H1 (cell line): ENCODE measurements around the gene ZSCAN1. TPM values are rescaled to one million over a fixed set of nuclear protein-coding genes. Genes with fewer than 3 reads are reported as not detected.

Experiments
- CTCF ChIA-PET: fragments of 300-600 bp; sonication (Branson Sonifier 250); formaldehyde crosslinking; loops from one replicate; lab custom pipeline; 2021; ENCODE audit not compliant: partially characterized antibody; lab: Charles Lee
- POLR2A ChIA-PET: fragments of 300-600 bp; sonication (Branson Sonifier 250); formaldehyde crosslinking; loops from one replicate; lab custom pipeline; 2021; ENCODE audit warnings: inconsistent platforms; ENCODE audit not compliant: partially characterized antibody; lab: Charles Lee
- DNase-seq, 2 experiments: peaks; one replicate each; pipeline versions ENCODE4 v3.0.0 to v3.0.0-alpha.2; 2010 to 2022; ENCODE audit warnings: low spot score in 2 of 2, low read depth in 1 of 2, mixed read lengths in 1 of 2
- FAIRE-seq: peaks from 2 replicates; lab custom pipeline; 2011; peaks lifted over from hg19 to GRCh38; lab: Jason Lieb, UNC
- H2AFZ ChIP-seq: 2 replicates; pipeline ENCODE4 v1.8.1; 2012; ENCODE audit warnings: low read length, inconsistent platforms
- H2AK5ac ChIP-seq: 2 replicates; pipeline ENCODE4 v1.6.1; 2013; ENCODE audit warnings: low read depth, low read length
- H2BK120ac ChIP-seq: replicated peaks from 2 replicates; pipeline ENCODE3; 2013; ENCODE audit warnings: low read depth, low read length, inconsistent platforms
- H2BK12ac ChIP-seq: 2 replicates; pipeline ENCODE4 v1.6.1; 2013; ENCODE audit warnings: low read depth, low read length
- H2BK15ac ChIP-seq: 2 replicates; pipeline ENCODE4 v1.6.1; 2013; ENCODE audit warnings: low read length
- H2BK20ac ChIP-seq: 2 replicates; pipeline ENCODE4 v1.6.1; 2013; ENCODE audit warnings: low read length
- H2BK5ac ChIP-seq: 2 replicates; pipeline ENCODE4 v1.6.1; 2013; ENCODE audit warnings: low read depth, low read length
- H3K14ac ChIP-seq: 2 replicates; pipeline ENCODE4 v1.6.1; 2013; ENCODE audit warnings: inconsistent platforms; ENCODE audit not compliant: insufficient read length
- H3K18ac ChIP-seq: 2 replicates; pipeline ENCODE4 v1.6.1; 2013; ENCODE audit warnings: low read length; ENCODE audit errors: extremely low read depth
- H3K23ac ChIP-seq: 2 replicates; pipeline ENCODE4 v1.6.1; 2013; ENCODE audit warnings: inconsistent platforms; ENCODE audit not compliant: insufficient read length
- H3K23me2 ChIP-seq: 2 replicates; pipeline ENCODE4 v1.6.1; 2013; ENCODE audit warnings: low read depth, low read length
- H3K27ac ChIP-seq: 2 replicates; pipeline ENCODE4 v1.6.1; 2011; ENCODE audit warnings: low read depth, low read length, inconsistent platforms
- H3K27me3 ChIP-seq, 4 experiments: replicated peaks in 1 of 4; 1 replicate in 1 of 4; 2 replicates in 3 of 4; pipeline versions ENCODE4 v1.6.1 to v1.8.1; 2011 to 2013; ENCODE audit warnings: low read length in 3 of 4, mild to moderate bottlenecking in 3 of 4, inconsistent platforms in 2 of 4, mixed read lengths in 2 of 4, moderate library complexity in 1 of 4; ENCODE audit not compliant: control insufficient read depth in 3 of 4, insufficient read depth in 3 of 4; ENCODE audit errors: extremely low read depth in 1 of 4
- H3K36me3 ChIP-seq, 4 experiments: 2 replicates each; pipeline versions ENCODE4 v1.6.1 to v1.8.1; 2011 to 2013; ENCODE audit warnings: mild to moderate bottlenecking in 4 of 4, low read length in 3 of 4, moderate library complexity in 2 of 4, control low read depth in 1 of 4, inconsistent platforms in 1 of 4; ENCODE audit not compliant: insufficient read depth in 4 of 4, control insufficient read depth in 2 of 4
- H3K4ac ChIP-seq: replicated peaks from 2 replicates; pipeline ENCODE3; 2013; ENCODE audit warnings: low read length, low read depth, mixed read lengths, inconsistent platforms; ENCODE audit not compliant: insufficient read length
- H3K4me1 ChIP-seq, 4 experiments: replicated peaks in 1 of 4; 1 replicate in 1 of 4; 2 replicates in 3 of 4; pipeline versions ENCODE4 v1.6.1 to v1.8.1; 2011 to 2013; ENCODE audit warnings: low read length in 3 of 4, inconsistent platforms in 2 of 4, mixed read lengths in 1 of 4; ENCODE audit not compliant: insufficient read depth in 4 of 4, control insufficient read depth in 3 of 4
- H3K4me2 ChIP-seq, 2 experiments: 2 replicates each; pipeline versions ENCODE4 v1.6.1 to v1.8.1; 2011 to 2013; ENCODE audit warnings: low read depth in 2 of 2, low read length in 2 of 2, control low read depth in 1 of 2, inconsistent platforms in 1 of 2, mild to moderate bottlenecking in 1 of 2; ENCODE audit not compliant: insufficient read depth in 1 of 2
- H3K4me3 ChIP-seq, 4 experiments: fragments of 200-600, 300-600 bp in 1 of 4; sonication (generic), shearing (Covaris generic), sonication (Bioruptor Twin) in 1 of 4; 2 replicates each; pipeline versions ENCODE4 v1.5.1 to v1.8.1; 2011 to 2016; ENCODE audit warnings: low read length in 4 of 4, low read depth in 3 of 4, control low read depth in 2 of 4, inconsistent platforms in 2 of 4, mild to moderate bottlenecking in 2 of 4, mixed read lengths in 1 of 4, moderate library complexity in 1 of 4; ENCODE audit not compliant: insufficient read depth in 2 of 4; ENCODE audit errors: extremely low read depth in 1 of 4
- H3K56ac ChIP-seq: replicated peaks from 2 replicates; pipeline ENCODE3; 2013; ENCODE audit warnings: low read depth, mild to moderate bottlenecking, mixed read lengths, low read length, inconsistent platforms; ENCODE audit not compliant: insufficient read length
- H3K79me1 ChIP-seq: 2 replicates; pipeline ENCODE4 v1.6.1; 2013; ENCODE audit warnings: low read depth, low read length, control low read depth
- H3K79me2 ChIP-seq, 2 experiments: 2 replicates each; pipeline versions ENCODE4 v1.6.1 to v1.8.1; 2012 to 2013; ENCODE audit warnings: low read length in 2 of 2, mild to moderate bottlenecking in 2 of 2, inconsistent platforms in 1 of 2; ENCODE audit not compliant: insufficient read depth in 2 of 2, control insufficient read depth in 1 of 2
- H3K9ac ChIP-seq, 4 experiments: replicated peaks in 1 of 4; 1 replicate in 1 of 4; 2 replicates in 3 of 4; pipeline versions ENCODE4 v1.6.1 to v1.8.1; 2011 to 2013; ENCODE audit warnings: low read depth in 3 of 4, low read length in 3 of 4, control low read depth in 2 of 4, mild to moderate bottlenecking in 2 of 4, moderate library complexity in 2 of 4, inconsistent platforms in 1 of 4; ENCODE audit errors: extremely low read depth in 1 of 4
- H3K9me3 ChIP-seq, 2 experiments: 2 replicates each; pipeline versions ENCODE4 v1.6.1 to v1.8.1; 2012 to 2013; ENCODE audit warnings: mild to moderate bottlenecking in 2 of 2, moderate library complexity in 2 of 2, control low read depth in 1 of 2, inconsistent platforms in 1 of 2, low read depth in 1 of 2, low read length in 1 of 2, mixed read lengths in 1 of 2; ENCODE audit not compliant: insufficient read depth in 2 of 2
- H4K20me1 ChIP-seq, 2 experiments: replicated peaks in 1 of 2; 2 replicates each; pipeline versions ENCODE3 to v1.8.1; 2011 to 2013; ENCODE audit warnings: inconsistent platforms in 2 of 2, low read length in 2 of 2, mild to moderate bottlenecking in 1 of 2; ENCODE audit not compliant: insufficient read depth in 2 of 2, control insufficient read depth in 1 of 2
- H4K5ac ChIP-seq: 2 replicates; pipeline ENCODE4 v1.6.1; 2013; ENCODE audit warnings: low read length, low read depth, mixed read lengths, inconsistent platforms; ENCODE audit not compliant: insufficient read length
- H4K8ac ChIP-seq: 2 replicates; pipeline ENCODE4 v1.8.0; 2013; ENCODE audit warnings: mild to moderate bottlenecking, moderate library complexity, low read length, inconsistent platforms; ENCODE audit not compliant: insufficient read depth; ENCODE audit errors: extremely low read depth
- H4K91ac ChIP-seq: replicated peaks from 2 replicates; pipeline ENCODE3; 2013; ENCODE audit warnings: low read length, mixed read lengths, inconsistent platforms; ENCODE audit not compliant: insufficient read length
- CHD2 ChIP-seq: IDR thresholded peaks from 2 replicates; pipeline ENCODE4 v1.6.1; 2012; ENCODE audit warnings: low read length, improper control_type of control experiment
- CREB1 ChIP-seq: IDR thresholded peaks from 2 replicates; pipeline ENCODE4 v1.6.1; 2012; ENCODE audit warnings: inconsistent platforms
- GTF2F1 ChIP-seq: IDR thresholded peaks from 2 replicates; pipeline ENCODE4 v1.6.1; 2012; ENCODE audit warnings: low read depth, low read length, improper control_type of control experiment, borderline replicate concordance
- HDAC2 ChIP-seq, 2 experiments: fragments of 300-600 bp in 1 of 2; sonication (generic) in 1 of 2; IDR thresholded peaks; 2 replicates each; pipeline ENCODE4 v1.6.1; 2011 to 2012; ENCODE audit warnings: low read depth in 2 of 2, low read length in 2 of 2, mild to moderate bottlenecking in 2 of 2, moderate library complexity in 2 of 2, borderline replicate concordance in 1 of 2, inconsistent platforms in 1 of 2
- NRF1 ChIP-seq: IDR thresholded peaks from 2 replicates; pipeline ENCODE4 v1.6.1; 2011; ENCODE audit warnings: mild to moderate bottlenecking, low read depth, low read length, improper control_type of control experiment
- SIX5 ChIP-seq: IDR thresholded peaks from 2 replicates; pipeline ENCODE4 v1.6.1; 2011; ENCODE audit warnings: mild to moderate bottlenecking, low read depth, low read length
- SRF ChIP-seq: IDR thresholded peaks from 2 replicates; pipeline ENCODE4 v1.6.1; 2011; ENCODE audit warnings: mild to moderate bottlenecking, low read depth, low read length, moderate library complexity
- TAF7 ChIP-seq: optimal IDR thresholded peaks from 2 replicates; pipeline ENCODE3; 2011; ENCODE audit warnings: low read depth, mild to moderate bottlenecking, inconsistent platforms, low read length, moderate library complexity, borderline replicate concordance
- ZNF274 ChIP-seq: IDR thresholded peaks from 2 replicates; pipeline ENCODE4 v1.7.0; 2012; ENCODE audit warnings: low read length, borderline replicate concordance; ENCODE audit errors: extremely low read depth
- WGBS, 2 experiments: shearing (Covaris generic) in 1 of 2; methylation state at CpG; one replicate each; pipeline versions ENCODE4 v1.1.6 to v1.1.7; 2013 to 2015; ENCODE audit warnings: low lambda C conversion rate in 2 of 2, mixed read lengths in 2 of 2, inconsistent platforms in 1 of 2, low coverage in 1 of 2, missing lambda C conversion rate in 1 of 2; ENCODE audit not compliant: insufficient replicate concordance in 2 of 2, insufficient coverage in 1 of 2, insufficient read length in 1 of 2; ENCODE audit errors: extremely low coverage in 1 of 2, missing lambda C conversion rate in 1 of 2; 5-methylcytosine and 5-hydroxymethylcytosine counted together
- polyA plus RNA-seq, 7 experiments: library from polyadenylated mRNA; depleted of rRNA in 3 of 7; stranded (reverse) in 5 of 7; unstranded in 2 of 7; fragments of >200 nt in 5 of 7; fragments of 200-250 nt in 2 of 7; gene quantifications; 1 replicate in 5 of 7; 2 replicates in 1 of 7; 4 replicates in 1 of 7; pipeline versions ENCODE4 v1.2.1 to v1.2.3, GENCODE V29; 2011 to 2013; ENCODE audit warnings: missing spikeins in 2 of 7, mixed read lengths in 2 of 7
- total RNA-seq: library from RNA; stranded (reverse); fragmentation: NEBNext Ultra II Directional; extraction: Animal tissue kit (Norgen Biotek cat#: 25700); gene quantifications from 2 replicates; pipeline ENCODE4 v1.2.1, GENCODE V29; 2021
- TF ChIP-seq, protein P1 (sequence below): IDR thresholded peaks from 2 replicates; pipeline ENCODE4 v1.6.1; 2012; ENCODE audit warnings: low read length, inconsistent platforms

ZSCAN1 gene
- total and polyA plus RNA-seq, 2 of the 8 experiments (the other 6 are each of a cell fraction or from before 2014, with no cell fraction given) = 1.2 to 4.3 TPM

DNA sequence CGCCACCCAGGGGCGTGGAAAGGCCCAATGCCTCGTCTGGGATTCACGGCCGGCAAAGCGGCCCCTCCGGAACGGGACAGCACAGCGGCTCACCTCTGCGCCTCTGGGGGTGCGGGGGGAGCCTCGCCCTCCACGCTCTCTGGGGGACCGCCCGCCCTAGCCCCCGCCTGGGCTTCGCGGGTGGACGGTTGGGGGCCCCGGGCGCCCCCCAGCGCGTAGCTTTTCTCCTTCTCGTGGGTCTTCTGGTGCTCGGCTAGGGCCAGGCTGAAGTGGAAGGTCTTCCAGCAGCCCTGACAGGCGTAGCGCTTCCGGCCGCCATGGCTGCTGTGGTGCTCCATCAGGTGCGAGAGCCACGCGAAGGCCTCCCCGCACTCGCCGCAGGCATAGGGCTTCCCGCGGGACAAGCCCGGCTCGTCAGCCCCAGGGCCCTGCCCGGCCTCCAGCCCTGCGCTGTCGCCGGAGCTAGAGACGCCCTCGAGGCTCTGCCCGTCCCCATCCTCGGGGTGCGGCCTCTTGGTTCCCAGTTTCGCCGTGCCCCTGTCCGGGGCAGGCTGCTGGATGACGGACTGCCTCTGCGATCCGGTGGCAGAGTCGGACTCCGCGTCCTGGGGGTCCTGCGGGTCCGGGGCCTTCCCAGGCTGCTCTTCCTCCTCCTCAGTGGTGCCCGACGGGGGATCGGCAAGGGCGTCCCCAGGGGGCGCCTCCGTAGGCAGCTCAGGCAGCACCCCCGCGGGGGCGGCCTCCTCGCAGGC lies 50.9 kb downstream of the ZSCAN1 start:
- H2BK12ac ChIP-seq = no peak overlapping the region
- no peaks in the 10 kb centered on the region for H3K4me1 ChIP-seq
- no peak overlapping the region for H4K8ac ChIP-seq
- H3K27ac ChIP-seq = no peak overlapping the region
- H4K20me1 ChIP-seq = no peaks in the 10 kb centered on the region
- no peak overlapping the region for H2AK5ac ChIP-seq
- no peak overlapping the region for H3K4me2 ChIP-seq
- H3K18ac ChIP-seq = no peak overlapping the region
- CTCF ChIA-PET = interaction anchor here (1.1 kb wide), 1 partner anchor 42 kb away, joined by 3 read pairs; no protein-coding TSS in a partner anchor
- H4K91ac ChIP-seq = no peak overlapping the region
- no peaks in the 10 kb centered on the region for H3K23me2 ChIP-seq
- no peaks in the 10 kb centered on the region for H3K79me2 ChIP-seq
- H3K79me1 ChIP-seq = no peaks in the 10 kb centered on the region
- H3K14ac ChIP-seq = no peak overlapping the region
- no peak overlapping the region for H3K4me3 ChIP-seq
- H3K23ac ChIP-seq = no peak overlapping the region
- POLR2A ChIA-PET = interaction anchor here (0.6 to 3.0 kb wide), 7 partner anchors 11 to 114 kb away, joined by 3 to 9 read pairs (median 5); partner anchors contain the start of genes ZNF135 and ZSCAN18
- FAIRE-seq (no peak), DNase-seq (no peak)
- no peak overlapping the region for H2BK15ac ChIP-seq
- H4K5ac ChIP-seq = no peak overlapping the region
- H3K36me3 ChIP-seq = peaks cover 2 to 31% (median 15%) of the 10 kb centered on the region in 4 experiments; a peak in 7 of 8 replicates
- no peak overlapping the region for H2BK20ac ChIP-seq
- TF ChIP-seq CHD2 = no peak
- no peak for TF ChIP-seq SRF
- TF ChIP-seq, protein P1, sequence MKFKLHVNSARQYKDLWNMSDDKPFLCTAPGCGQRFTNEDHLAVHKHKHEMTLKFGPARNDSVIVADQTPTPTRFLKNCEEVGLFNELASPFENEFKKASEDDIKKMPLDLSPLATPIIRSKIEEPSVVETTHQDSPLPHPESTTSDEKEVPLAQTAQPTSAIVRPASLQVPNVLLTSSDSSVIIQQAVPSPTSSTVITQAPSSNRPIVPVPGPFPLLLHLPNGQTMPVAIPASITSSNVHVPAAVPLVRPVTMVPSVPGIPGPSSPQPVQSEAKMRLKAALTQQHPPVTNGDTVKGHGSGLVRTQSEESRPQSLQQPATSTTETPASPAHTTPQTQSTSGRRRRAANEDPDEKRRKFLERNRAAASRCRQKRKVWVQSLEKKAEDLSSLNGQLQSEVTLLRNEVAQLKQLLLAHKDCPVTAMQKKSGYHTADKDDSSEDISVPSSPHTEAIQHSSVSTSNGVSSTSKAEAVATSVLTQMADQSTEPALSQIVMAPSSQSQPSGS = no peak
- no peak for TF ChIP-seq NRF1
- no peak for TF ChIP-seq SIX5
- no peak for TF ChIP-seq HDAC2 (IDR thresholded peaks at IDR 0.05; ENCODE audit: borderline replicate concordance in 1 of 2, low read depth in 2 of 2, low read length in 2 of 2)
- TF ChIP-seq CREB1 = no peak
- TF ChIP-seq TAF7 = no peak
- no peak for TF ChIP-seq GTF2F1
- TF ChIP-seq ZNF274 = no peak
- no peak overlapping the region for H3K9ac ChIP-seq
- H3K27me3 ChIP-seq = no peaks in the 10 kb centered on the region
- H3K4ac ChIP-seq = no peak overlapping the region
- H2AFZ ChIP-seq = no peak overlapping the region
- no peak overlapping the region for H3K56ac ChIP-seq
- no peak overlapping the region for H2BK120ac ChIP-seq
- no peak overlapping the region for H2BK5ac ChIP-seq
- H3K9me3 ChIP-seq = no peaks in the 10 kb centered on the region; a peak in 1 of 4 replicates
- WGBS, 2 experiments = 95% methylated on average over 30 of the region's 69 CpGs; no CpG with 5 or more reads in 1 of the 2 experiments
